Spinal cord (tissue), 10 donors: ENCODE data around the gene SLC4A1AP. TPM values are rescaled to one million over a fixed set of nuclear protein-coding genes. Genes with fewer than 3 reads are reported as not detected.
"Not testable (repeated sequence)": the region's sequence is repeated elsewhere in the genome, so short reads cannot be mapped to it uniquely, and the experiment has no call there.

Experiments
- DNase-seq, 6 donors: peaks; one replicate each; pipeline versions ENCODE4 v3.0.0 to v3.0.0-alpha.2; 2013 to 2015; ENCODE audit warnings: low spot score in 6 of 6, low read depth in 4 of 6
- H3K27ac ChIP-seq: one replicate; pipeline ENCODE4 v1.5.1; 2013; ENCODE audit warnings: low read depth, low read length, control low read depth
- H3K27me3 ChIP-seq: one replicate; pipeline ENCODE4 v1.6.1; 2013; ENCODE audit warnings: low read length; ENCODE audit not compliant: control insufficient read depth, insufficient read depth
- H3K36me3 ChIP-seq: one replicate; pipeline ENCODE4 v1.6.1; 2013; ENCODE audit warnings: low read length; ENCODE audit not compliant: control insufficient read depth, insufficient read depth
- H3K4me1 ChIP-seq: one replicate; pipeline ENCODE4 v1.6.1; 2013; ENCODE audit warnings: low read length; ENCODE audit not compliant: control insufficient read depth, insufficient read depth
- H3K4me3 ChIP-seq: one replicate; pipeline ENCODE4 v1.5.1; 2013; ENCODE audit warnings: low read depth, low read length, control low read depth
- H3K9me3 ChIP-seq: one replicate; pipeline ENCODE4 v1.6.1; 2013; ENCODE audit warnings: low read length; ENCODE audit not compliant: control insufficient read depth, insufficient read depth
- WGBS: methylation state at CpG from one replicate; pipeline ENCODE4 v1.1.5; 2013; ENCODE audit warnings: missing lambda C conversion rate; ENCODE audit not compliant: insufficient coverage; 5-methylcytosine and 5-hydroxymethylcytosine counted together
- polyA plus RNA-seq, 2 donors: library from polyadenylated mRNA; unstranded; fragments of 120-200 nt; gene quantifications; one replicate each; pipeline ENCODE4 v1.2.1, GENCODE V29; 2013; ENCODE audit not compliant: insufficient read length in 2 of 2
- total RNA-seq, 2 donors: library from RNA; depleted of rRNA in 1 of 2; stranded (reverse); fragments of 120-200 nt in 1 of 2; fragments of >200 nt in 1 of 2; gene quantifications; one replicate each; pipeline versions ENCODE4 v1.2.3 to v1.2.4, GENCODE V29; 2013 to 2014
- donor health status: healthy.

SLC4A1AP gene
- total and polyA plus RNA-seq, 4 donors = 28.1 to 35.5 (median 33.6) TPM

GRCh38 chr2:27628767-27629709 lies 34.7 kb upstream of the SLC4A1AP start, which contains the start of the genes CCDC121 and GPN1:
Gene CCDC121, minus strand, starts transcription at chr2:27629012. Its CDS starts 1,213 bp downstream, at chr2:27627799.
Gene GPN1, plus strand, starts transcription at chr2:27629050. Its CDS starts 9 bp downstream, at chr2:27629059.
- no peaks in the 10 kb centered on the region for H3K9me3 ChIP-seq
- H3K36me3 ChIP-seq = peaks cover 12% of the 10 kb centered on the region
- peak within 1 kb of the TSS; percentile 78 for H3K27ac ChIP-seq
- WGBS = under 1% methylated on average over 37 of the region's 44 CpGs
- H3K27me3 ChIP-seq = no peaks in the 10 kb centered on the region
- peak within 1 kb of the TSS; percentile 87 for H3K4me3 ChIP-seq
- peak; percentile 83 to 98 (median 87) for DNase-seq
- H3K4me1 ChIP-seq = peaks cover 9% of the 10 kb centered on the region

GRCh38 chr2:27630257-27630656 lies 33.4 kb upstream of the SLC4A1AP start:
- H3K4me3 ChIP-seq, H3K27ac ChIP-seq, H3K27me3 ChIP-seq, H3K4me1 ChIP-seq, H3K9me3 ChIP-seq, DNase-seq: not testable (repeated sequence)
- H3K36me3 ChIP-seq = peaks cover 15% of the 10 kb centered on the region
- WGBS = no CpG with 5 or more reads among the region's 2 CpGs

- Histone ChIP-seq H3K27me3 (no peaks in the 10 kb centered on the region), H3K27ac (no peak overlapping the region), H3K4me3 (no peak overlapping the region), H3K4me1 (peaks cover 9% of the 10 kb centered on the region), H3K9me3 (no peaks in the 10 kb centered on the region), H3K36me3 (peaks cover 32% of the 10 kb centered on the region)
- DNase-seq = no peak
- 100% methylated on average over 1 of the region's 2 CpGs for whole genome bisulfite sequencing
Observed at GRCh38 chr2:27634291-27634690, 29.4 kb upstream of the SLC4A1AP start.

GRCh38 chr2:27636766-27637165 lies 26.9 kb upstream of the SLC4A1AP start:
- Histone ChIP-seq H3K27me3 (no peaks in the 10 kb centered on the region), H3K9me3 (no peaks in the 10 kb centered on the region), H3K4me1 (no peaks in the 10 kb centered on the region), H3K4me3 (no peak overlapping the region), H3K36me3 (peaks cover 41% of the 10 kb centered on the region), H3K27ac (no peak overlapping the region)
- no peak for DNase-seq
- WGBS = 100% methylated on average over 3 of the region's 5 CpGs

- no CpG with 5 or more reads among the region's 3 CpGs for WGBS
- H3K27me3 ChIP-seq = no peaks in the 10 kb centered on the region
- no peak overlapping the region for H3K4me3 ChIP-seq
- H3K27ac ChIP-seq = no peak overlapping the region
- peaks cover 46% of the 10 kb centered on the region for H3K36me3 ChIP-seq
- H3K9me3 ChIP-seq = no peaks in the 10 kb centered on the region
- no peak for DNase-seq
- no peaks in the 10 kb centered on the region for H3K4me1 ChIP-seq
Observed at GRCh38 chr2:27638037-27638637, 25.6 kb upstream of the SLC4A1AP start.

GRCh38 chr2:27638709-27639108 lies 25.0 kb upstream of the SLC4A1AP start:
- no peak overlapping the region for H3K27ac ChIP-seq
- no peaks in the 10 kb centered on the region for H3K27me3 ChIP-seq
- H3K4me3 ChIP-seq = no peak overlapping the region
- no peaks in the 10 kb centered on the region for H3K4me1 ChIP-seq
- peaks cover 42% of the 10 kb centered on the region for H3K36me3 ChIP-seq
- no peaks in the 10 kb centered on the region for H3K9me3 ChIP-seq
- WGBS = 50% methylated on average over 1 of the region's 3 CpGs
- DNase-seq = no peak

GRCh38 chr2:27640722-27641245 lies 22.9 kb upstream of the SLC4A1AP start:
- Histone ChIP-seq H3K4me3 (no peak overlapping the region), H3K27me3 (no peaks in the 10 kb centered on the region), H3K4me1 (no peaks in the 10 kb centered on the region), H3K27ac (no peak overlapping the region), H3K9me3 (no peaks in the 10 kb centered on the region), H3K36me3 (peaks cover 42% of the 10 kb centered on the region)
- WGBS = 88% methylated on average over 2 of the region's 2 CpGs
- no peak for DNase-seq

GRCh38 chr2:27645197-27645596 lies 18.5 kb upstream of the SLC4A1AP start:
- no peaks in the 10 kb centered on the region for H3K4me1 ChIP-seq
- no peak overlapping the region for H3K4me3 ChIP-seq
- no peaks in the 10 kb centered on the region for H3K9me3 ChIP-seq
- H3K36me3 ChIP-seq = peaks cover 46% of the 10 kb centered on the region
- no peaks in the 10 kb centered on the region for H3K27me3 ChIP-seq
- no peak overlapping the region for H3K27ac ChIP-seq
- no peak for DNase-seq

GRCh38 chr2:27647289-27647688 lies 16.4 kb upstream of the SLC4A1AP start:
- H3K9me3 ChIP-seq = no peaks in the 10 kb centered on the region
- no peak overlapping the region for H3K4me3 ChIP-seq
- H3K27ac ChIP-seq = no peak overlapping the region
- H3K36me3 ChIP-seq = peaks cover 45% of the 10 kb centered on the region
- DNase-seq = no peak
- H3K4me1 ChIP-seq = no peaks in the 10 kb centered on the region
- H3K27me3 ChIP-seq = no peaks in the 10 kb centered on the region
